ENCODE measurements around the gene STPG3.

STPG3 gene

DNA sequence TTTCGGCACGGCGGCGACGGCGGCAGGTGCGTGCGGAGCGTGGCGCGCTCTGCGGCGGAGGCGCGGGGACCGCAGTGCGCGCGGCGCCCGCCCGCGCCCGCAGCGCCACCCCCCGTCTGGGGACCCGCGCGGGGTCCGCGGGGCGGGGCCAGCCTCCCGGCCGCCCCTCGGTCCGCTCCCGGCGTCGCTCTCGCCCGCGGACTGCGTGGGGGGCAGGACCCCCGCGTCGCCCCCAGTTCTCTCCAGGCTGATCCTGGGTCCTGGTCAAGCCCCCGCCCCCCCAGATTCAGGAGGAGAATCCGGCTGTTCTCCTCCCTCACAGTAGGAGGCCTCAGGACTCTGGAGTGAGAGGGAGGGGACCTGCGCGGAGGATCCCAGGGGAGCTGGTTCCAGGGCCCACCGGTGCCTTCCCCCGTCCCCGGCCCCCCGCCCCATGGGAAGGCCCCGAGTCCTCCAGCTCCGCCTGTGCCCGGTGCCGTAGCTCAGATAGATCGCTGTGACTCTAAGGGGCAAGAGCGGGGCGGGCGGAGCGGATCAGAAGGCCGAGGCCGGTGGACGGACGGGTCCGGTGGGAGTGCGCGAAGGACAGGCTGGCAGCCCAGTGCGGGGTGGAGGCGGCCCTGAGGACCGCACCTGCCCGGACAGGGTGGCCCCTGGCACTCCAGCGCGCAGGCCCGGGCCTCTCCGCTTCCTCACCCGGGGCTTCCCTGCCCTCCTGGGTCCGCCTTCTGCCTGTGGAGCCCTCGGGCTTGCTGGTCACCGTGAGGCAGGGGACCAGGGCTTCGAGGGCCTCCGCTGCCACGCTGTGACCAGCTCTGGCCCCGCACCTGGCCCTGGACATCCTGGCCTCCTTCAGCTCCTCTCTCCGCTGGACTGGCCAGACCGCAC, 28.7 kb upstream of the STPG3 start, which contains the start of gene RNF208:
TSS of gene RNF208 (minus strand) at position 51 of the 888 bp plus-strand sequence. CDS start 1,028 bp downstream, outside the sequence.
- no peak for DNase-seq (ENCODE audit: low read depth)

- peak; percentile 98 for DNase-seq (ENCODE audit: low read depth)
Measured at GRCh38 chr9:137223078-137223970, 27.8 kb upstream of the STPG3 start.

DNA sequence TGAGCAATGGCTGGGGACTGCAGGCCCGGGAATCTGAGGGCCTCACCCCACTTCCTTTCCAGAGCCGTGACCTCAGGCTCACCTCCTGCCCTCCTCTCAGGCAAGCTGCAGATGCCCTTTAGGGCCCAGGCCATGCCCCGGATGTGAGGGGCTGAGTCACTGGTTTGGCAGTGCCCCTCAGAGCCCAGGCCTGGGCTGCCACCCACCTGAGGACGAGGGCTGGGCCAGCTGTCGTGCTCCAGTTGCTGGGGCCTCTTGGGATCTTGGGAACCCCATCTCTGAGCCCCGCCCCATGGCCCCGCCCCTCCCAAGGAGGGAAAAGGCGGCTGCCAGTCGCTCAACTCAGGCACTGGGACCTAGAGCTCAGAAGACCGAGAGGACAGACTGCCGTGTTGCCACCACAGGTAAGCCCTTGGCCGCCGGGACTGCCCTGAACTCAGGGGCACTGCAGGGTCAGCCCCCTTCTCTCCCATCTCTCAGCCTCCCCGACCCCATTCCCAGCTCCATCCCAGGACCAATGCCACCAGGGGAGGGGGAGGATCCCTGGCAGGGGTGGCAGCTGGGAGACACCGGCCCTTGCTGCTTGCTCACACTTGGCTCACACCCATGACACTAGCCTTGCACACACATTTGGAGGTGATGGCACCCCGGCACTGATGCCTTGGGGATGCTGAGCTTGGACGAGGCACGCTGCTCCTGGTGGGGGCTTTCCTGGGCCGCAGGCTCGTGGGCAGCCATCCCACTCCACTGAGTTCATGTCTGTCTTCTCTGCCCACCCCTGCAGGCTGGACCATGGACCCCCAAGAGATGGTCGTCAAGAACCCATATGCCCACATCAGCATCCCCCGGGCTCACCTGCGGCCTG, 26.0 kb upstream of the STPG3 start, which contains the start of gene CYSRT1:
TSS of gene CYSRT1 (plus strand) at position 345 of the 865 bp plus-strand sequence. CDS start at position 793, 448 bp downstream.
- DNase-seq (ENCODE audit: low read depth) = no peak

- no peak for DNase-seq (ENCODE audit: low read depth)
Measured at GRCh38 chr9:137225699-137226331, 25.3 kb upstream of the STPG3 start.

DNA sequence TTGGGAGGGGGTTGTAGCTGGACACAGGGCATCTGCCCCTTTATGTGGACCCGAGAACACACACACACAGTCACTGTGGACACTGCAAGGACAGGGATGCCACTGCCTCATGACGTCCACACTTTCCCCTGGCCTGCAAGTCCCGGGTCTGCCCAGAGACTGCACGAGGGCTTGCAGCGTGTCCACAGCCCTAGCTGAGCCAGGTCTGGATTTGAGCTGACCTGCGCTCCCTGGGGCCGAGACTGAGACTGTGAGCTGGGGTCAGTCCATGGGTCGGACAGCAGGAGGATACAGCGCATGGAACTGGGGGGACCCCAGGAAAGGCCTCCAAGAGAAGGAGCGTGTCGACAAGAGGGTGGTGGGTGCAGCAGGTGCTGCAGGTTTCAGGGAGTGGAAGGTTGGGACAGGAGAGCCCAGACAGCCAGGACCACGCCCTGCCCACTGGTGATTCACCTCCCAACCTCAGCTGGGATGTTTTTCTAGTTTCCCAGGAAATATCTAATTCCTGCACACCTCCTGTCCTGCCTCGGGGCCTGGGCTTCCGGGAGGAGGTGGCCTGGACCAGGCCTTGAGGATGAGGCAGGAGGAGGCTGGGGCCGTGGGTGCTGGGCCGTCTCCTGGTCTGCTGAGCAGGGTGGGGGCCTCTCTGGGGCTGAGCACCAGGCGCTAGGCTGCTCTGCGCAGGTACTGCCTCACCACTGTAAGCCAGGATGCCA, 24.6 kb upstream of the STPG3 start:
- no peak for DNase-seq (ENCODE audit: low read depth)

DNA sequence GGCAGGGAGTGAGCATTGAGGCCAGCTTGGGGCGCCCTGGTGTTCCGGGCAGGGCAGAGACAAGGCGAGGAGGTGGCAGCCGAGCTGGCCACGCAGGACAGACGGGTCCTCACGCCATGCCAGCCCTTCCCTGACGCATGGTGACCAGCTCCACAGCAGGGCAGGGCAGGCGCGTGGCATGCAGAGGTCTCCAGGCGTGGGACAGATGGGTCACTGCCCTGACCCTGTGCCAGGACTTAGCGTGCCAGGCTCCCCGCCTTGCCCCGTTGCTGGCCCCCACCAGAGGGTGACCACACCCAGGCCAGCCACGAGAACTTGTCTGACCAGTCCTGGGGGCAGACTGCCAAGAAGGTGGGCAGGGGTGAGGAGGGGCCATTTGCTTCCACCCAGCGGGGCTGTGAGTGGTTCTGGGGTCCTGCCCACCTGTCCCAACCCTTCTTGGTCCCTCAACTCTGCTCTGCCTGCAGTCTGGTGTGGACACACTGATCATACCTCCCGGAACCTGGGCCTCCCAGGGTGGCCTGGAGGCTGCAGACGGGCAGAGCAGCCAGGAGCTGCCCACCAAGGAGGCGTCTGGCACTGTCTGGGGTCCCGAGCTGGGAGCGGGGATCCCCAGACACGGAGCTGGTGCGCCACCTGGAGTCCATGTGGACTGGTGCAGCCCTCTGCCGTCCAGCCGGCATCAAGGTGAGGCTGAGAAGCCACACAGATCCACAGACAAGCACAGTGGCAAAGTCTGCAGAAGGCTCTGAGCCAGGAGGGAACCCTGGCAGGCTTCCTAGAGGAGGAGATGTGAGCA, 23.8 kb upstream of the STPG3 start, which contains the start of gene RNF224:
TSS of gene RNF224 (plus strand) at position 449 of the 799 bp plus-strand sequence. CDS start 834 bp downstream, outside the sequence.
- DNase-seq (ENCODE audit: low read depth) = peak; percentile 54

DNA sequence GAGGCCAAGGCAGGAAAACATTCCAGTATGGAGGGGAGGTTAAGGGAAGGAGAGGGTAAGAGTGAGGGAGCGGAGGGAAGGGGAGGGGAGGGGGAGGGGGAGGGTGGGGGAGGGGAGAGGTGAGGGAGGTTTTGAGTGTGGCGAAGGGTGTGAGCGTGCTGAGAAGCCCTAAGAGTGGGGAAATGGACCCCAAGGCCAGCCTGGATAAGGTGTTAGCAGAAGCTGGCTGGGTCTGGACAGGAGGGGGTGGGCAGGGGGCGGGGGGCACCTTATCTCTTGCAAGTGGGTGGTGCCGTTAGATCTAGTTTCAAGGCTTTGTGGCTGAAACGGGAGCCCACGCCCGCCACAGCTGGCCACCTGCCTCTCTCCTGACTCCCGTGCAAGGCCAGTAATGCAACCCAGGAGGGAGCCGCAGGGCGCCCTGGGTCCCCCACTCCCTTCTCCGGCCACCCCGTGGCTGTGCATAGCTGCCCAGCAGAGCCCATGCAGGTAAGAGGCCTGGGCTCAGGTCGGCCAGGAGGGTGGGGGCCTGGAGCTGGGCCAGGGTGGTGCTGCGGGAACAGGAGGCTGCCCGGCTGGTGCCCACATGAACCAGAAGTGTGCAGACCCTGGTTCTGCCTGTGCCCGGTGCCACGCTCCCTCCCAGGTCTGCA, 23.1 kb upstream of the STPG3 start:
- no peak for DNase-seq (ENCODE audit: low read depth)

DNA sequence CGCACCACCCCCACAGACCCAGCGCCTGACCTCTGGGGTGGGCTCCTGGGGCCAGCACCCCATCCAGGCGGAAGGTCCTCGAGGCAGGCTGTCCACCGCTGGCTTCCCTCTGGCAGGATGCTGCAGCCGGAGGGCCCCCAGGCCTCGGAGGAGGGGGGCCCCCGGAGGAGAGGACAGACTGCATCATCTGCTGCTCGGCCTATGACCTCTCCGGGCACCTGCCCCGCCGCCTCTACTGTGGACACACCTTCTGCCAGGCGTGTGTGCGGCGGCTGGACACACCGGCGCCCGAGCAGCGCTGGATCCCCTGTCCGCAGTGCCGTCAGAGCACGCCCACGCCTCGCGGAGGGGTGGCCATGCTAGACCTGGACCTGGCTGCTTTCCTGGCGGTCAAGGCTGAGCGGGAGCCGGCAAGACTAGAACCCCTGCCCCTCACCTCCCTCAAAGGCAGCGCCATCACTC, 22.5 kb upstream of the STPG3 start:
- DNase-seq (ENCODE audit: low read depth) = no peak

GRCh38 chr9:137228968-137229896, 21.9 kb upstream of the STPG3 start:
- no peak for DNase-seq (ENCODE audit: low read depth)

DNA sequence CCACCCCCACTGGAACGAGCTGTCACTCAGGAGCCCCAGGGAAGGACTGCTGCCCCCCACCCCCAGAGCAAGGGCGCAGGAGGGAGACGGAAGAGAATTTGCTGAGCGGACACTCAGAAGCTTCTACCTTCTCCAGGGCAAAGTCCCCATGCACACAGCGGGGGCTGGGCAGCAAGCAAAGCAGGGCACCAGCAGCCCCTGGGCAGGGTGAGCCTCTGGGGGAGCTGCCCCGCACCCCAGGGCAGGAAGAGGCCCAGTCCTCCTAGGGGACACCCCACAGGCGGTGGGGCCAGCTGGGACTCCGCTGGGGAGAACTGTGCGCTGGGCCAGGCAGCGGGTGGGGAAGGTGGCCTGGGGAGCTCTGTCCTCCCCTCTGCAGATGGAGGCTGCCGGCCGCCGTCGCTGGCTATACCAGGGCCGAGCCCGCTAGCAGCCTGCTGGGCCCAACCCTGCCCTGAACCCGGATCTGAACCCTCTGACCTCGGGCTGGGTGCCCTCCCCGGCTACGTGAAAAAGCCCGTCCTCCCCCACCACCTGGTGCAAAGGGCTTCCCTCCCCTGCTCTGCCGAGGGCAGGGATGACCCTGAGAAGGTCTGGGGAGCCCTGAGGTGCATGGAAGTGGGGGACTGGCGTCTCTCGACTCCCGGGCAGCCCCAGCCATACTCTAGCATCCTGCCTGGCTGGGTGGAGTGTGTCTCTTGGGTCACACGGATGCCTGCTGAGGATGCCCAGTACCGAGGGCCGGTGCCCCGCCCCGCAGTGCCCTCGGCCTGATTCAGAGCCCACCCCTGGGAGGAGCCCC, 21.0 kb upstream of the STPG3 start:
- DNase-seq (ENCODE audit: low read depth) = no peak

DNA sequence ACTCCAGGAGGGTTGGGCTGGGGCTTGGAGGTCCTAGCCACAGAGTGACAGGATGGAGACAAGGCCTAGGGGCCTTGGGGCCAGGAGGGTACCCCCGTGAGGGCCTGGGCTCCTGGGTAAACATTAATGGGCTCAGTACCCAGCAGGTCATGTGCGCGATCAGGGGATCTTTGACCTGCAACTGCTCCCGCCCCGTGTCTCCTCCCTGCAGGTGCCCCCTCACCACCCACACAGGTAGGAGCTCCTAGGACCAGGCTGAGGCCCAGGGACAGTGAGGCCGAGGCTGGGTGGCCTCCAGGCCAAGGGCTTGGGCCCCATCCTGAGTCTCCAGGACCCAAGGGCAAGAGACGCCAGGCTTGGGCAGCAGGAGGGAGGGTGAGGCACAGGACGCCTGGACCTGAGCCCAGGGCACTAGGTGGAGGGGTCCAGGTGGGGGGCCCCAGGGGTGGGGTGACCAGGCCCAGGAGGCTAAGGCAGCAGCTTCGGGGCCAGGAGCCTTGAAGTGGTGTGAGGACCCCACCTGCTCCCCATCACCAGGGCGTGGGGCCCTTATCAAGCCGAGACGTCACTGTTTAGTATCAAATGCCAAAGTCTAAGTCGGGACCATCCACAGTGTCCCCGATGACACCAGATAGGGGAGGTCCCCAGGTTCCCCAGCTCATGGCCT, 20.2 kb upstream of the STPG3 start, which contains the start of gene SLC34A3:
TSS of gene SLC34A3 (plus strand) at position 197 of the 667 bp plus-strand sequence. CDS start 802 bp downstream, outside the sequence.
- no peak for DNase-seq (ENCODE audit: low read depth)

DNA sequence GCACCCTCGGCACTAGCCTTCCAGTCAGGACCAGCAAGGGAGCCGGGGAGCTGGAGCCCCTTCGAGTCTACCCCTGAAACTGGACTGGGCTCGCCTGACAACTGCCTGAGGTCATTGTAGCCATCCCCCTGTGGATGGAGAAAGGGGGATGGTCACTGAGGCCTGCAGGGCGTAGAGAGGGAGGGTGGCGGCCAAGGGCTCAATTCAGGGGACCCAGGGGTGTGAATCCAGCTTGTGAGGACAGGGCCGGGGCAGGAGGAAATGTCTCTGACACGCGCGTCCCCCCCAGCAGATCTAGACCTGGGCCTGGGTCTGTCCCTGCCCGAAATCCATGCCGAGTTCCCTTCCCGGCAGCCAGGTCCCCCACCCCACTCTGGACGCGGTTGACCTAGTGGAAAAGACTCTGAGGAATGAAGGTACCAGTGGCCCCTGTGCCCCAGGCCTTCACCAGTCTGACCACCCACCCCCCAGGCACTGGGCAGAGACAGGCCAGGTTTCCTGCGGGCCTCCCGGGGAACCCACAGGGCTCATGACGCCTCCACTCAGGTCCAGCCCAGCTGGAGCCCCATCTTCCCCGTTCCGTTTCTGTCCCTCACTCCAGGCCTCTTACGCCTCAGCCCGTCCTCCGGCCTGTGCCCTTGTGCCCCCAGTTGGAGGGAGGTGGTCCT, 19.6 kb upstream of the STPG3 start:
- no peak for DNase-seq (ENCODE audit: low read depth)

DNA sequence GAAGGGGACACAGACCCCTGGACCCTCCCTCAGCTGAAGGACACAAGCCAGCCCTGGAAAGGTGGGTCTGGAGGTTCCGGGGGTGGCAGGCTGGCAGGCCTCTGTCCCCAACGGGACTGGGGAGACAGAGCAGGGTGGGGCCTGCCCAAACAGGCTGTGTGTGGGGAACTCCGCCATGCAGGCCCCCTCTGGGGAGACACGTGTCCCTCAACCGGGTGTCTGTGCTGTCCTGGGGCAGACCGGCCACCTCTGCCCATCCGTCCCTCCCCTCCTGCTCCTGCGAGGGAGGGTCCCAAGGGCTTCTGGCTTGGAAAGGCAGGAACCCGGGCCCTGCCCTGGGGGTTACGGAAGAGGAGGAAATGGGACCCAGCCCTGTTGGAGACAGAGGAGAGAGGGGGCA, 19.0 kb upstream of the STPG3 start:
- no peak for DNase-seq (ENCODE audit: low read depth)

DNA sequence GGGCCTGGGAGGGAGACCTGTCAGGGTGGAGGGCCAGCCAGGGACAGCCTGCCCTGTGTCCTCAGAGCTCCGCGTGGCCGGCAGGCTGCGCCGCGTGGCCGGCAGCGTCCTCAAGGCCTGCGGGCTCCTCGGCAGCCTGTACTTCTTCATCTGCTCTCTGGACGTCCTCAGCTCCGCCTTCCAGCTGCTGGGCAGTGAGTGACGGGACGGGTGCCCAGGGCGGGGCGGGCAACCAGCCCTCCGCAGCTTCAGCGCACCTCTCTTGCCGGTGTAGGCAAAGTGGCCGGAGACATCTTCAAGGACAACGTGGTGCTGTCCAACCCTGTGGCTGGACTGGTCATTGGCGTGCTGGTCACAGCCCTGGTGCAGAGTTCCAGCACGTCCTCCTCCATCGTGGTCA, 18.6 kb upstream of the STPG3 start:
- no peak for DNase-seq (ENCODE audit: low read depth)

GRCh38 chr9:137233143-137233980, 17.7 kb upstream of the STPG3 start:
- no peak for DNase-seq (ENCODE audit: low read depth)
